Activated CD4-positive, alpha-beta T cell treated with anti-CD3 and anti-CD28 coated beads, Interleukin-2, amount 50 U/mL, for 16 hours (primary cell): ENCODE data around the gene FOXP1.

Experiments
- DNase-seq: peaks from one replicate; pipeline ENCODE4 v3.0.0-alpha.2; 2020

FOXP1 gene

DNA sequence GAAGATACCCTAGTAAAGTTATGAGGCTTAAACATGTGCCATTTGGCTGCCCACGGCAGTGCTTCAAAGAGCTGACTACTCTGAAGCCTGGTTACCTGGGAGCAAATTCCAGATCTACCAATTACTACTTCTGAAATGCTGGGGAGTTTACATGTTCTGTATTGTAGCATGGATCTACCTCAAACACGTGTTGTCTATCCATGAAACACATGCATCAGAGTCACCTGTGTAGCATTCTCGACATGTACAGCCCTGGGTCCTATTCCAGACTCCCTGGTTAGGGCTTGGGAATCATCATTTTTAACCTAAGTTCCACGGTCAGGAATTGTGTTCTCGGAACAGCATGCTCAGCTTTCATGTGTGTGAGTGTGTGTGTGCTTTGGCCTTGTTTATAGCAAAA is 671.8 kb downstream of the FOXP1 start:
- no peak for DNase-seq

DNA sequence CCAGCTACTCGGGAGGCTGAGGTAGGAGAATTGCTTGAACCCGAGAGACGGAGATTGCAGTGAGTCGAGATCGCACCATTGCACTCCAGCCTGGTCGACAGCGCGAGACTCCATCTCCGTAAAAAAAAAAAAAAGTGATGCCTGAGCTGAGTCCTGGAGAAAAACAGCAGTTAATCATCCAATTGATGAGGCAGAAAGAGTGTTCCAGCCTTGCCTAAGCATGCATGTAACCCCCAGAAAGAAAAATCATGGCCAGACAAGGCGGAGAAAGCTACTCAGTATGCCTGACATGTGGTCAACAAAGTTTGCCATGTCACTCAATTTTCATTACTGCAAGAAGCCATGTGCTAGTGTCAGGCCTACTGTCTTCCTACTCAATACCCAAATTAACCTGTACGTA is 678.0 kb downstream of the FOXP1 start:
- no peak for DNase-seq
